ENCODE measurements around the gene SIX2. TPM values are rescaled to one million over a fixed set of nuclear protein-coding genes. Genes with fewer than 3 reads are reported as not detected.
A peak's percentile ranks its signal among the peaks of the same experiment; 100 is the strongest.

The SIX2 gene
- total and polyA plus RNA-seq, 2 donors (not counting 1 experiment from before 2014, with no cell fraction given): not detected

GRCh38 chr2:45003579-45004551, 5.4 kb downstream of the SIX2 start:
- no peaks in the 10 kb centered on the region for H3K36me3 ChIP-seq (replicated peaks in 1 of 2; ENCODE audit: control extremely low read depth in 1 of 2, control insufficient read depth in 1 of 2, extremely low read depth in 1 of 2, insufficient read depth in 2 of 2, low read length in 1 of 2)
- no peak overlapping the region for H3K27ac Mint-ChIP-seq
- no peaks in the 10 kb centered on the region for H3K9me3 Mint-ChIP-seq (ENCODE audit: insufficient read depth)
- no peak overlapping the region for H3K4me3 ChIP-seq (ENCODE audit: control extremely low read depth in 1 of 5, extremely low read depth in 1 of 5, insufficient read depth in 1 of 5, low read depth in 2 of 5, low read length in 4 of 5)
- CTCF ChIA-PET: no interaction called here
- POLR2A ChIA-PET: no interaction called here
- H2AFZ ChIP-seq (ENCODE audit: insufficient read depth, low read depth, low read length, poor library complexity, severe bottlenecking): peak overlapping the region; percentile 46
- no peak for DNase-seq
- no peak overlapping the region for H3K9ac ChIP-seq (ENCODE audit: low read length)
- H4K20me1 ChIP-seq (ENCODE audit: control insufficient read depth, insufficient read depth, low read length, poor library complexity, severe bottlenecking): no peaks in the 10 kb centered on the region
- intact Hi-C loops (cut with micrococcal nuclease): no loop called here
- WGBS (ENCODE audit: insufficient coverage): 18% methylated on average over 29 of the region's 41 CpGs
- H3K9me3 ChIP-seq (ENCODE audit: control extremely low read depth in 1 of 3, control insufficient read depth in 2 of 3, insufficient read depth in 1 of 3, low read length in 2 of 3): peaks cover 0 to 44% (median 0%) of the 10 kb centered on the region in 3 donors
- peaks cover 58 to 68% of the 10 kb centered on the region in 2 donors for H3K4me1 ChIP-seq (ENCODE audit: control insufficient read depth in 2 of 2, insufficient read depth in 2 of 2, low read length in 2 of 2)
- TF ChIP-seq, protein P1, sequence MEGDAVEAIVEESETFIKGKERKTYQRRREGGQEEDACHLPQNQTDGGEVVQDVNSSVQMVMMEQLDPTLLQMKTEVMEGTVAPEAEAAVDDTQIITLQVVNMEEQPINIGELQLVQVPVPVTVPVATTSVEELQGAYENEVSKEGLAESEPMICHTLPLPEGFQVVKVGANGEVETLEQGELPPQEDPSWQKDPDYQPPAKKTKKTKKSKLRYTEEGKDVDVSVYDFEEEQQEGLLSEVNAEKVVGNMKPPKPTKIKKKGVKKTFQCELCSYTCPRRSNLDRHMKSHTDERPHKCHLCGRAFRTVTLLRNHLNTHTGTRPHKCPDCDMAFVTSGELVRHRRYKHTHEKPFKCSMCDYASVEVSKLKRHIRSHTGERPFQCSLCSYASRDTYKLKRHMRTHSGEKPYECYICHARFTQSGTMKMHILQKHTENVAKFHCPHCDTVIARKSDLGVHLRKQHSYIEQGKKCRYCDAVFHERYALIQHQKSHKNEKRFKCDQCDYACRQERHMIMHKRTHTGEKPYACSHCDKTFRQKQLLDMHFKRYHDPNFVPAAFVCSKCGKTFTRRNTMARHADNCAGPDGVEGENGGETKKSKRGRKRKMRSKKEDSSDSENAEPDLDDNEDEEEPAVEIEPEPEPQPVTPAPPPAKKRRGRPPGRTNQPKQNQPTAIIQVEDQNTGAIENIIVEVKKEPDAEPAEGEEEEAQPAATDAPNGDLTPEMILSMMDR (IDR thresholded peaks at IDR 0.05): no peak
- no peak for TF ChIP-seq EZH2 (IDR thresholded peaks at IDR 0.05; ENCODE audit: borderline replicate concordance, insufficient read depth, low read depth, low read length, poor library complexity, severe bottlenecking)
- no peak overlapping the region for H3K4me3 Mint-ChIP-seq
- H3K27me3 Mint-ChIP-seq: peaks cover 54% of the 10 kb centered on the region
- ATAC-seq (ENCODE audit: low read depth): no peak
- H3K27me3 ChIP-seq (replicated peaks in 1 of 4; ENCODE audit: control extremely low read depth in 1 of 4, control insufficient read depth in 3 of 4, insufficient read depth in 4 of 4, low read length in 3 of 4): peaks cover 0 to 96% (median 66%) of the 10 kb centered on the region in 4 experiments
- H3K27ac ChIP-seq (ENCODE audit: low read length in 2 of 2): no peak overlapping the region
- peak overlapping the region; percentile 63 for H3K4me2 ChIP-seq (replicated peaks; ENCODE audit: low read depth, low read length, poor library complexity, severe bottlenecking)
- peaks cover 46% of the 10 kb centered on the region for H3K4me1 Mint-ChIP-seq
- no peaks in the 10 kb centered on the region for H3K79me2 ChIP-seq (ENCODE audit: control insufficient read depth, insufficient read depth, low read length)

- no peak overlapping the region for H3K27ac Mint-ChIP-seq
- ATAC-seq (ENCODE audit: low read depth): no peak
- Histone ChIP-seq H3K4me2 (replicated peaks; ENCODE audit: low read depth, low read length, poor library complexity, severe bottlenecking) (no peak overlapping the region), H4K20me1 (ENCODE audit: control insufficient read depth, insufficient read depth, low read length, poor library complexity, severe bottlenecking) (no peaks in the 10 kb centered on the region), H3K27ac (ENCODE audit: low read length in 2 of 2) (no peak overlapping the region), H3K27me3 (replicated peaks in 1 of 4; ENCODE audit: control extremely low read depth in 1 of 4, control insufficient read depth in 3 of 4, insufficient read depth in 4 of 4, low read length in 3 of 4) (peaks cover 0 to 93% (median 64%) of the 10 kb centered on the region in 4 experiments), H3K79me2 (ENCODE audit: control insufficient read depth, insufficient read depth, low read length) (no peaks in the 10 kb centered on the region), H3K9me3 (ENCODE audit: control extremely low read depth in 1 of 3, control insufficient read depth in 2 of 3, insufficient read depth in 1 of 3, low read length in 2 of 3) (peaks cover 0 to 32% (median 0%) of the 10 kb centered on the region in 3 donors), H3K9ac (ENCODE audit: low read length) (no peak overlapping the region), H3K4me3 (ENCODE audit: control extremely low read depth in 1 of 5, extremely low read depth in 1 of 5, insufficient read depth in 1 of 5, low read depth in 2 of 5, low read length in 4 of 5) (no peak overlapping the region), H2AFZ (ENCODE audit: insufficient read depth, low read depth, low read length, poor library complexity, severe bottlenecking) (no peak overlapping the region), H3K36me3 (replicated peaks in 1 of 2; ENCODE audit: control extremely low read depth in 1 of 2, control insufficient read depth in 1 of 2, extremely low read depth in 1 of 2, insufficient read depth in 2 of 2, low read length in 1 of 2) (no peaks in the 10 kb centered on the region), H3K4me1 (ENCODE audit: control insufficient read depth in 2 of 2, insufficient read depth in 2 of 2, low read length in 2 of 2) (peaks cover 48 to 57% of the 10 kb centered on the region in 2 donors)
- H3K4me3 Mint-ChIP-seq: peak overlapping the region; percentile 11
- TF ChIP-seq EZH2 (IDR thresholded peaks at IDR 0.05; ENCODE audit: borderline replicate concordance, insufficient read depth, low read depth, low read length, poor library complexity, severe bottlenecking): no peak
- TF ChIP-seq, protein P1 (IDR thresholded peaks at IDR 0.05): no peak
- ChIA-PET POLR2A (no interaction called here), CTCF (no interaction called here)
- intact Hi-C loops (cut with micrococcal nuclease): no loop called here
- no peaks in the 10 kb centered on the region for H3K9me3 Mint-ChIP-seq (ENCODE audit: insufficient read depth)
- peaks cover 36% of the 10 kb centered on the region for H3K4me1 Mint-ChIP-seq
- 48% methylated on average over 3 of the region's 3 CpGs for WGBS (ENCODE audit: insufficient coverage)
- DNase-seq: no peak
- H3K27me3 Mint-ChIP-seq: peaks cover 57% of the 10 kb centered on the region
Measured at GRCh38 chr2:45002686-45003085, 6.6 kb downstream of the SIX2 start.
